SK-N-SH treated with all-trans-retinoic acid at 6 μM for 48 hours (cell line): ENCODE results near the gene SYTL5.

Experiments used
- ATAC-seq: fragments of 200-7000 bp; cut with Tn5 transposase; 3 replicates; pipeline ENCODE4 v1.9.1; 2020; ENCODE audit warnings: mild to moderate bottlenecking, moderate library complexity
- ARNTL ChIP-seq: fragments of 450-650 bp; formaldehyde crosslinking; IDR thresholded peaks from 2 replicates; pipeline ENCODE4 v1.5.0; 2020; ENCODE audit warnings: low read depth, mild to moderate bottlenecking, moderate library complexity, borderline replicate concordance
- BACH2 ChIP-seq: fragments of 250-450 bp; sonication (Bioruptor Pico); IDR thresholded peaks from 2 replicates; pipeline ENCODE4 v1.9.0; 2021; ENCODE audit warnings: mild to moderate bottlenecking, borderline replicate concordance
- CREB5 ChIP-seq: fragments of 250-450 bp; sonication (Bioruptor Pico); IDR thresholded peaks from 2 replicates; pipeline ENCODE4 v1.5.1; 2020; ENCODE audit warnings: low read depth, mild to moderate bottlenecking, moderate library complexity
- CSDC2 ChIP-seq: fragments of 250-450 bp; sonication (Bioruptor Pico); IDR thresholded peaks from 2 replicates; pipeline ENCODE4 v1.5.0; 2020; ENCODE audit warnings: mild to moderate bottlenecking, moderate library complexity
- CSRNP3 ChIP-seq: fragments of 250-450 bp; sonication (Bioruptor Pico); IDR thresholded peaks from 2 replicates; pipeline ENCODE4 v1.5.1; 2021; ENCODE audit warnings: mild to moderate bottlenecking, moderate library complexity
- ESRRG ChIP-seq: fragments of 250-450 bp; sonication (Bioruptor Pico); IDR thresholded peaks from 2 replicates; pipeline ENCODE4 v1.6.1; 2021; ENCODE audit warnings: mild to moderate bottlenecking
- GLIS3 ChIP-seq: fragments of 250-450 bp; sonication (Bioruptor Pico); IDR thresholded peaks from 2 replicates; pipeline ENCODE4 v1.5.0; 2020; ENCODE audit warnings: mild to moderate bottlenecking, moderate library complexity
- ISL1 ChIP-seq: fragments of 250-450 bp; sonication (Bioruptor Pico); IDR thresholded peaks from 2 replicates; pipeline ENCODE4 v2.1.2; 2022; ENCODE audit warnings: mild to moderate bottlenecking, moderate library complexity
- OSR1 ChIP-seq: fragments of 250-450 bp; sonication (Bioruptor Pico); IDR thresholded peaks from 2 replicates; pipeline ENCODE4 v1.8.0; 2022; ENCODE audit warnings: moderate library complexity, mild to moderate bottlenecking, inconsistent platforms
- PATZ1 ChIP-seq: fragments of 250-450 bp; sonication (Bioruptor Pico); IDR thresholded peaks from 2 replicates; pipeline ENCODE4 v1.8.0; 2020; ENCODE audit warnings: mild to moderate bottlenecking, moderate library complexity, borderline replicate concordance
- POU6F1 ChIP-seq: fragments of 250-450 bp; sonication (Bioruptor Pico); IDR thresholded peaks from 2 replicates; pipeline ENCODE4 v1.8.0; 2021; ENCODE audit warnings: low read depth, mild to moderate bottlenecking, moderate library complexity, borderline replicate concordance
- SNAI2 ChIP-seq: fragments of 250-450 bp; sonication (Bioruptor Pico); IDR thresholded peaks from 2 replicates; pipeline ENCODE4 v1.5.0; 2020; ENCODE audit warnings: mild to moderate bottlenecking, moderate library complexity
- TCF4 ChIP-seq: fragments of 250-450 bp; sonication (Bioruptor Pico); IDR thresholded peaks from 2 replicates; pipeline ENCODE4 v1.8.0; 2021; ENCODE audit warnings: mild to moderate bottlenecking, moderate library complexity, borderline replicate concordance
- TOX ChIP-seq: fragments of 250-450 bp; sonication (Bioruptor Pico); IDR thresholded peaks from 2 replicates; pipeline ENCODE4 v1.8.0; 2021; ENCODE audit warnings: mild to moderate bottlenecking, moderate library complexity, borderline replicate concordance
- TSHZ2 ChIP-seq: fragments of 250-450 bp; sonication (Bioruptor Pico); IDR thresholded peaks from 2 replicates; pipeline ENCODE4 v1.5.0; 2020; ENCODE audit warnings: mild to moderate bottlenecking, moderate library complexity
- ZC3H10 ChIP-seq: fragments of 250-450 bp; sonication (Bioruptor Pico); IDR thresholded peaks from 2 replicates; pipeline ENCODE4 v1.5.1; 2021; ENCODE audit warnings: mild to moderate bottlenecking, moderate library complexity
- ZNF565 ChIP-seq: fragments of 450-650 bp; formaldehyde crosslinking; conservative IDR thresholded peaks from 2 replicates; pipeline ENCODE4 v1.5.0; 2020; ENCODE audit warnings: low read depth, mild to moderate bottlenecking, moderate library complexity
- ZNF70 ChIP-seq: fragments of 450-650 bp; formaldehyde crosslinking; IDR thresholded peaks from 2 replicates; pipeline ENCODE4 v1.5.0; 2020; ENCODE audit warnings: mild to moderate bottlenecking, moderate library complexity
- ZNF8 ChIP-seq: fragments of 450-650 bp; formaldehyde crosslinking; IDR thresholded peaks from 2 replicates; pipeline ENCODE4 v1.5.0; 2020; ENCODE audit warnings: mild to moderate bottlenecking, moderate library complexity

The SYTL5 gene

GRCh38 chrX:38142610-38143009 lies 136.3 kb downstream of the SYTL5 start:
- no peak for TF ChIP-seq GLIS3
- TF ChIP-seq ARNTL (CRISPR knock-in tag): no peak
- TF ChIP-seq BACH2 (CRISPR knock-in tag): no peak
- TF ChIP-seq CSRNP3 (CRISPR knock-in tag): no peak
- TF ChIP-seq PATZ1: no peak
- no peak for TF ChIP-seq CSDC2
- TF ChIP-seq TCF4: no peak
- TF ChIP-seq ESRRG (CRISPR knock-in tag): no peak
- TF ChIP-seq ISL1: no peak
- no peak for TF ChIP-seq OSR1
- TF ChIP-seq ZNF8 (CRISPR knock-in tag): no peak
- no peak for TF ChIP-seq ZNF565
- no peak for TF ChIP-seq TOX (CRISPR knock-in tag)
- TF ChIP-seq, all 23 proteins: peak for 0
- ATAC-seq: no peak; the same call in 2 of the 3 replicates

- no peak for ATAC-seq
- TF ChIP-seq ZNF70: no peak
- TF ChIP-seq, all 23 proteins: peak for 0
Measured at GRCh38 chrX:38149016-38149415, 142.7 kb downstream of the SYTL5 start.

GRCh38 chrX:38150993-38151392 lies 144.6 kb downstream of the SYTL5 start:
- TF ChIP-seq CSDC2: no peak
- TF ChIP-seq TOX (CRISPR knock-in tag): no peak
- TF ChIP-seq SNAI2 (CRISPR knock-in tag): no peak
- no peak for TF ChIP-seq ZNF565
- TF ChIP-seq POU6F1 (CRISPR knock-in tag): no peak
- no peak for TF ChIP-seq BACH2 (CRISPR knock-in tag)
- TF ChIP-seq TSHZ2 (CRISPR knock-in tag): no peak
- no peak for TF ChIP-seq CREB5 (CRISPR knock-in tag)
- no peak for TF ChIP-seq TCF4
- no peak for TF ChIP-seq CSRNP3 (CRISPR knock-in tag)
- TF ChIP-seq ARNTL (CRISPR knock-in tag): no peak
- ATAC-seq: no peak

- TF ChIP-seq PATZ1 (no peak), ZC3H10 (CRISPR knock-in tag) (no peak), ZNF70 (no peak), ZNF8 (CRISPR knock-in tag) (no peak)
Measured at GRCh38 chrX:38151441-38151840, 145.1 kb downstream of the SYTL5 start.

More at GRCh38 chrX:38151441-38151840, 145.1 kb downstream of the SYTL5 start:
- ATAC-seq: no peak
